HAP-1 (cell line): Measurements from ENCODE around the gene IL11.

Source experiments
- DNase-seq, 2 experiments: peaks; one replicate each; pipeline ENCODE4 v3.0.0-alpha.2; 2016 to 2020; ENCODE audit warnings: low spot score in 2 of 2
- H3K27me3 ChIP-seq: fragments of 250-450 bp; sonication (Bioruptor Pico); 2 replicates; pipeline ENCODE4 v1.5.1; 2020; ENCODE audit warnings: low read depth, mild to moderate bottlenecking, moderate library complexity
- H3K36me3 ChIP-seq: fragments of 250-450 bp; sonication (Bioruptor Pico); replicated peaks from 2 replicates; pipeline ENCODE4 v1.5.1; 2020; ENCODE audit warnings: mild to moderate bottlenecking
- H3K4me1 ChIP-seq: fragments of 250-450 bp; sonication (Bioruptor Pico); 2 replicates; pipeline ENCODE4 v1.5.1; 2020; ENCODE audit warnings: mild to moderate bottlenecking
- H3K4me3 ChIP-seq: fragments of 250-450 bp; sonication (Bioruptor Pico); 2 replicates; pipeline ENCODE4 v1.5.1; 2020; ENCODE audit warnings: mild to moderate bottlenecking, moderate library complexity
- H3K9me3 ChIP-seq: fragments of 250-450 bp; sonication (Bioruptor Pico); 2 replicates; pipeline ENCODE4 v1.5.1; 2020; ENCODE audit warnings: mild to moderate bottlenecking, moderate library complexity
- in situ Hi-C: fragments of 300-500 bp; cut with MboI; formaldehyde crosslinking; loops from 3 replicates; pipeline ENCODE4 v1.14.3; 2020; ENCODE audit warnings: low sequenced_read_pairs, inconsistent platforms, mixed read lengths

IL11 gene

DNA sequence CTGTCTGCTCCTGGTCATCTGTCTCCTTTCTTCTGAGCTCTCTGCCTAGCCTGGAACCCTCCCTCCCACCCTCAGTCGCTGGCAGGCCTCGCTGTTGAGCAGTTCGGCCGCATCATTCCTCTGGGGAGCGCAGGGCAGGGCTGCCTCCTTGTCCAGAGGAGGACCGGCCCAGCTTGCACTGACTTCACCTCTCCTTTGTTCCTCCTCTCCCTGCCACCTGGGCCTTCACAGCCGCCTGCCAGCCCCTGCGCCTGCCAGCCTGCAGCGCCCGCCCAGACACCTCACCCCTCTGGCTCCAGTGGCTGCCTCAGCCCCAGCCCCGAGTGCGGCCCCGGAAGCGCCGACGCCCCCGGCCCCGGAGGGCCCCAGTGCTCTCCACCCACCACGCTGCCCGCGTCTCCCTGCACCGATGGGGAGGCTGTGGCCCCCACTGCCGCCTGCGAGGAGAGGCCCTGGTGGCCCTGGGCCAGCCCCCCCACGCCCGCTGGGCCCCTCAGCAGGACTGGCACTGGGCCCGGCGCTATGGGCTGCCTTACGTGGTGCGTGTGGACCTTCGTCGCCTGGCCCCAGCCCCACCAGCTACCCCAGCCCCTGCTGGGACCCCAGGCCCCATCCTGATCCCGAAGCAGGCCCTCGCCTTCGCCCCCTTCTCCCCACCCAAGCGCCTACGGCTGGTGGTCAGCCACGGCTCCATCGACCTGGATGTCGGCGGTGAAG is 23.4 kb downstream of the IL11 start:
- H3K4me1 ChIP-seq: peaks cover 20% of the 10 kb centered on the region
- H3K9me3 ChIP-seq: no peaks in the 10 kb centered on the region
- in situ Hi-C loops: no loop called here
- peaks cover 49% of the 10 kb centered on the region for H3K36me3 ChIP-seq
- no peak overlapping the region for H3K4me3 ChIP-seq
- no peaks in the 10 kb centered on the region; the same call in 1 of the 2 replicates for H3K27me3 ChIP-seq
- no peak for DNase-seq

DNA sequence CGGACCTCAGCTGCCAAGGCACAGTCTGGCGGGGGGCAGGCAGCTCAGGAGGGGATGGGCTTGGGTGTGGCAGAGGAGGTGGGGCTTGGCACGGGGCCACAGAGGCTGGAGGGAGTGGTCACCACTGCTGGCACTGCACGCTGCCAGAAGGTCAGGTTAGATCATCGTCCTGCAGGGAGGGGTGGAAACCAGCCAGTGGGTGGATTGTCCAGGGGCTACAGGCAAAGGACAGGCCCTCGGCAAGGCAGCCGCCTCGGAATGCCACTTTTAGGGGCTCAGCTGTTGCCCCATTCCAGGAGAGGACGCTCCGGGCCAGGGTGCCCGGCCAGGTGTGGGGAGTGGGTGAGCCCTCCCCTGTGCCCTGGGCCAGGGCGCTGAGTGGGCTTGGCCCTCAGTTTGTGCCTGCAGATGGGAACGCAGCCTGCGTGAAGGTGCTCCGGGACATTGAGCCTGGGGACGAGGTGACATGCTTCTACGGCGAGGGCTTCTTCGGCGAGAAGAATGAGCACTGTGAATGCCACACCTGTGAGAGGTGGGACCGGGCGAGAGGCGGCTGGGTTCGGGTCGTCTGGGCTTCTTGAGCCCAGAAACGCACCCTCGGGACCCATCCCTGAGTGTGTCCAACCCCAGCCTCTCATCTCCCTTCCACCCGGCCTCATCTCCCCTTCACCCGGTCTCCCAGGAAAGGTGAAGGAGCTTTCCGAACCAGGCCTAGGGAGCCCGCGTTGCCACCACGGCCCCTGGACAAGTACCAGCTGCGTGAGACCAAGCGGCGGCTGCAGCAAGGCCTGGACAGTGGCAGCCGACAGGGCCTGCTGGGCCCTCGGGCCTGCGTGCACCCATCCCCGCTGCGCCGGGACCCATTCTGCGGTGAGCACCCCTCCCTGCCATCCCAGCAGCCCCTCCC is 24.2 kb downstream of the IL11 start:
- Histone ChIP-seq H3K9me3 (no peaks in the 10 kb centered on the region), H3K36me3 (peaks cover 54% of the 10 kb centered on the region), H3K4me1 (peaks cover 26% of the 10 kb centered on the region), H3K4me3 (no peak overlapping the region), H3K27me3 (no peaks in the 10 kb centered on the region)
- DNase-seq: peak in 1 of 2 experiments; percentile 66
- in situ Hi-C loops: no loop called here

DNA sequence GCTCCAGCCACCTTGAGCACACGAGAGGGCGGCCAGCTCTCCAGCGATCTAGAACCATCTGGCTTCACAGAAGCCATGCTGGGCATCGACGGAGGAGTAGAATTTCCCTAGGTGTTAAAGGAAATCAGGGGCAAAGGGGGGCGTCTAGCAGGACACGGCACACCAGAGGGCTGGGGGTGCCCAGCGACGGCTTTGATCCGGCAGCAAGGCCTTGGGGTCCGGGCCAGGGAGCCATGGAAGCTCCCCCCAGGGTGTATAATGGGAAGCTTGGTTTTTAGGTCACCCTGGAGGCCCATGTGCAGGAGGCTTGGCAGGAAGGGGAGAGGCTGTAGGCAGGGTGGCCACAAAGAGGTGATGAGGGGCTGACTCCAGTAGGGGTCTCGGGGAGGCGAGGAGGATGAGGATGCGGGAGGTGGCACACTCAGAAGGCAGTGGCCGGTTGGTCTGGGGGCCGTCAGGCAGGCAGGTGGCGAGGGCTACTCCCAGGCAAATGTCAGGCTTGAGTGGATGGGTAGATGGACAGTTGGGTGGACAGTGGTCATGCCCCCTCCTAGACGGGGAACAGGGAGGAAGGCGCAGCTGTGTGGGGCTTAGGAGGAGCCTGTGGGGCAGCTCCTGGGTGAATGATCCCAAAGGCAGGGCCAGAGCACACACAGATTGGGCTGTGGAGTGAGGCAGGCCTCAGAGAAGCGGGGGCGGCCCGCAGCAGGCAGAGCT is 25.0 kb downstream of the IL11 start:
- Histone ChIP-seq H3K36me3 (peaks cover 54% of the 10 kb centered on the region), H3K27me3 (no peaks in the 10 kb centered on the region), H3K9me3 (no peaks in the 10 kb centered on the region), H3K4me3 (no peak overlapping the region), H3K4me1 (peaks cover 26% of the 10 kb centered on the region)
- no peak for DNase-seq
- in situ Hi-C loops: no loop called here

DNA sequence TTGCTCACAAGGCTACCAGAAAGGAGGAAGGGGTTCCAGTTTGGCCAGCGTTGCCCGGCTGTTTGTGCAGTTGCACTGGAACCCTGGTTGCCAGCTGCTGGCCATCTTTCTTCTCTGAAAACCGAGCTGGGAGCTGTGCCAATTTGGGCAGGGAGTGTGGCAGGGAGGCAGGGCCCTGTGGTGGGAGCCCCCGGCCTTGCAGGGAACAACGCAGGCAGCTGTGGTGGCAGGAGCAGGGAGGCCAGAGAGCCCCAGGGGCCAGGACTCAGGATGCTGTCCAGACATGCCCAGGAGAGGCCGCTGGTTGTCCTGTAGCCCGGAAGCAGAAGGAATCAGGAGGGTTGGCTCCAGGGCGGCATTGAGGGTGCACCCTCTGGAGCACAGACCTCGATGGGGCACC is 25.8 kb downstream of the IL11 start:
- no peak for DNase-seq
- peaks cover 21% of the 10 kb centered on the region for H3K4me1 ChIP-seq
- in situ Hi-C loops: no loop called here
- no peaks in the 10 kb centered on the region for H3K9me3 ChIP-seq
- H3K36me3 ChIP-seq: peaks cover 54% of the 10 kb centered on the region
- no peaks in the 10 kb centered on the region for H3K27me3 ChIP-seq
- H3K4me3 ChIP-seq: no peak overlapping the region

DNA sequence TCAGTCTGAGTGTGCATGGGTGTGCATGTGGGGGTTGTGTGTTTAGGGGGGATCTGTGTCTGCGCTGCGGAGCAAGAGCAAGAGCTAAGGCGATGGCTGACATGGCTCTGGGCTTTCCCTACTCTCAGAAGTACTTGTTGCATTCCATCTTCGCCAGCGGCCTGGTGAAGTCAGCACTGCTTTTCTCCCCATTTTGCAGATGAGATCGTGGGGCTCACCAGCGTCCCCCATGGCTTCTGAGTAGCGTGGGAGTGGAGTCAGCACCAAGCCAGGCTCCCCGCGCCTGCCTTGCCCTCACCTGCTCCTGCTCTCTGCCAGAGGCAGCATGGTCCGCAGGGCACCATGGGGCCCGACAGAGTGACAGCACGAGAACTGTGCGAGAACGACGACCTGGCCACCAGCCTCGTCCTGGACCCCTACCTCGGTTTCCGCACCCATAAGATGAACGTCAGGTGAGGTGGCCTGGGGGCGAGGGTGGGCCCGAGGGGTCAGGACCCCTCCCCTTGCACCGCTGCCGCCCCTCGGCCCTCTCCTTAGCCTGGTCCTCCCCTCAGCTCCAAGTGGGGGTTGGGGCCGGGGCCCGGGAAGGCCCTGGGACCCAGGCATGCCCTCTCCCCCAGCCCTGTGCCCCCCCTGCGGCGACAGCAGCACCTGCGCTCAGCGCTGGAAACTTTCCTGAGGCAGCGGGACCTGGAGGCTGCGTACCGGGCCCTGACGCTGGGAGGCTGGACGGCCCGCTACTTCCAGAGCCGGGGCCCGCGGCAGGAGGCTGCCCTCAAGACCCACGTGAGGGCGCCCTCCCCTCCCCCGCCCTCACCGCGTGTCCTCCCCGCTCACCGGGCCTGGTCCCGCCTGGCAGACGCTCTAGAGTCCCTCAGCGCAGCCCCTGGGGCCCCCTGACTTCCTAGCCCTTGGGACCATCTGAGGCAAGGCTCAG is 28.4 kb downstream of the IL11 start:
- in situ Hi-C loops: no loop called here

DNA sequence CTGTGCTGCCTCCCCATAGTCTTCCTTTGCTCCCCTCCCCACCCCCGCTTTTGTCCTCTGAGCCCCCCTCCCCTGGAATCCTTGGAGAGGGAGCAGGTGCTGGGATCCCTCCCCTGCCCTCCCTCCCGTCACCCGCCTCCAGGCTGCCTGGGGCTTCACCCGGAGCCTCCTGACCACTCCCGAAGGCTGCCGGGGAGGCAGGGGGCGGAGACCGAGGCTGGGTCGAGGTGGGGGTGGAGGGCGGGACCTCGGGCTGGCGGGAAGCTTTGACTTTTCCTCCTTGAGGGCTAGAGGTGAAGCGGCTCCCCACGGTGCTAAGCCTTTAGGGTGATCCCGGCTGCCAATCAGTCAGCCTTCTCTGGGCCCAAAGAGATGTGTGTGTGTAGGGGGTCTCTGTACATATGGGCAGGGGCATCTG is 29.1 kb downstream of the IL11 start:
- Histone ChIP-seq H3K4me1 (peaks cover 12% of the 10 kb centered on the region), H3K36me3 (peaks cover 39% of the 10 kb centered on the region), H3K4me3 (peak overlapping the region; percentile 77), H3K27me3 (no peaks in the 10 kb centered on the region), H3K9me3 (no peaks in the 10 kb centered on the region)
- peak; percentile 82 to 94 for DNase-seq
- in situ Hi-C loops: no loop called here

More for the DNA sequence above, 28.4 kb downstream of the IL11 start:
- H3K4me1 ChIP-seq: peaks cover 12% of the 10 kb centered on the region
- H3K4me3 ChIP-seq: peak overlapping the region; percentile 77
- H3K9me3 ChIP-seq: no peaks in the 10 kb centered on the region
- H3K27me3 ChIP-seq: no peaks in the 10 kb centered on the region
- DNase-seq: no peak
- peaks cover 43% of the 10 kb centered on the region for H3K36me3 ChIP-seq

DNA sequence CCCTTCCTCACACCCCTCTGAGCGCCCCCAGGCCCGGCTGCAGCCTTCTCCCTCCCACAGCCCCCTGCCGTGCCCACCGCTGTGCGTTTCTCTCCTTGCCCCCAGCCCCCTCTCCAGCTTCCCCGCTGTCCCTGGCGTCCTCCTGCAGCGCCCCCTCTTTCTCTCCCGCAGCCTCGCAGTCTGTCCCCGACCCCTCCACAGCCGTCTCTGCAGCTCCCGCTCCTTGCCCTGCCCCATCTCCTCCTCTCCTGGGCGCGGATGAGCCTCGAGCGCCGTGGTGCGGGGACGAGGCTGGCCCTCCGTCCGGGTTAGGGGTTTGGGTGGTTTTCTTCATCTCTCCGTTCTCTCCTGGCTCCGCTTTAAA is 29.5 kb downstream of the IL11 start:
- peaks cover 12% of the 10 kb centered on the region for H3K4me1 ChIP-seq
- in situ Hi-C loops: no loop called here
- peak overlapping the region; percentile 77 for H3K4me3 ChIP-seq
- DNase-seq: peak in 1 of 2 experiments; percentile 70
- no peaks in the 10 kb centered on the region for H3K9me3 ChIP-seq
- peaks cover 34% of the 10 kb centered on the region for H3K36me3 ChIP-seq
- no peaks in the 10 kb centered on the region for H3K27me3 ChIP-seq

DNA sequence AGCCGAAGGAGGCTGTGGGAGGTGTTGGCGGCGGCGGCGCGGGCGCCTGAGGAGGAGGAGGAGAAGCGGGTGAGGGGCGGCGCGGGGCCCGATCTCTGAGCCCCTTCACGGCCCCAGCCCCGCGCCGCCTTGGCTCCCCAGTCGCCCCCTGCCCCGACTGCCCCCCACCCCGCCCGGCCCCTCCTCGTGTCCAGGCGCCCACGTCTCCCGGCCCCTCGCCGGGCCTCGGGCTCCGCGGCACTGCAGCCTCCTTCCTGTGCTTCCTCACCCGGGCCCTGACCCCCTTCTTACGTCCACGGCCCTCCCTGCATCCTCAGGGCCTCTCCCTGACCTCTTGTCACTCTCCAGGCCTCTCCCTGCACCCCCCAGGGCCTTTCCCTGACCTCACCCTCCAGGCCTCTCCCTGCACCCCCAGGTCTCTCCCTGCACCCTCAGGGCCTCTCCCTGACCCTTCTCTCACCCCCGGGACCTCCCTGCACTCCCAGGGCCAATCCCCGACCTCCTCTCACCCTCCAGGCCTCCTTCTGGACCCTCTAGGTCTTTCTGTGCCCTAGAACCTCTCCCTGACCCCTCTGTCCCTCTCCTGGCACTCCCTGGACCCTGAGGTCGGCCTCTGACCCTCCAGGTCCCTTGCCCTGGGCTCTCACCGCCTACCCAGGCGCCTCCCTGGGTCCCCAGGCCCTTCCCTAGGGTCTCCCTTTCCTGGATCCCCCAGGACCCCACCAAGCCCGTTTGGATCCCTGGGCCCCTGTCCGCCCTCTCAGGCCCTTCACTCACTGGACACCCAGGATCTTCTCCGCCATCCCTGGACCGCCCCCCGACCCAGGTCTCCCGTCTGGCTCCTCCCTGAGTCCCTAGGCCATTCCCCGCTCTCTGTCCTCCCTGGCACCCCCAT is 30.1 kb downstream of the IL11 start:
- no peak for DNase-seq
- peaks cover 31% of the 10 kb centered on the region for H3K36me3 ChIP-seq
- no peaks in the 10 kb centered on the region for H3K27me3 ChIP-seq
- no peaks in the 10 kb centered on the region for H3K9me3 ChIP-seq
- H3K4me3 ChIP-seq: peak overlapping the region; percentile 77
- in situ Hi-C loops: no loop called here
- H3K4me1 ChIP-seq: peaks cover 12% of the 10 kb centered on the region

DNA sequence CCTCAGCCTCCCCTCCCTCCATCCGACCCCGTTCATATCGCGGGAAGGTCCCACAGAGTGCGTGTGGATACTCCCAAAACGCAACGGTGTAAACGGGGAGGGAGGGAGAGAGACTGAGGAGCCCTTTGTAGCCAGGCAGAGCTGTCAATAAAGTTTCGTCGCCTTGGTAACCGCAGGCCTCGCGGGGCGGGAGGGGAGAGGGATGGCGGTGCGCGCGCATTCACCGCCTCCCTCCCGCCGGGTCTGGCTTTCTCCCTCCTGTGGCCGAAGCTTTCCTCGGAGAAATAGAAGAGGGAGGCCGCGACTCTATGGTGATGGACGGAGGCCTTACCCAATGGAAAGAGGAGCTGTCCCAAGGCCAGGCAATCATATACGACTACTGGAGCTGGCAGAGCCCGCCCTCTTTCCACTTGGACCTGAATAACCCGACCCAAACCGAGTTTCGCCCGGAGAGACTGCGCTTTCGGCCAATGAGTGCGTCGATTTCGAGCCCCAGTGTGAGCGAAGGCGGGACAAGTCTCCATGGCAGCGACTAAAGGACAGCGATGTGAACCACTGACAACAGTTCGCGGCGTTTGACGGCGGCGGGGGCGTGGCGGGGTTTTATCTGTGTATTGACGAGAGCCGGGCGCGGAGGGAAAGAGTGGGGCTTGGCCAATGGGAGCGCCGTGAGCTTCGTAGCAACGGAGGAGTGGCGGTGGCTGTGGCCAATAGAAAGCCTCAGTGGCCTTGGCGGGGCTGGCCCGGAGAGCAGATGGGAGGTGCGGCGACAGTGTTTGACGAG is 31.0 kb downstream of the IL11 start, which contains the start of gene KMT5C:
TSS of gene KMT5C (plus strand) at position 772 of the 784 bp plus-strand sequence. CDS start 2,061 bp downstream, outside the sequence.
- no peaks in the 10 kb centered on the region for H3K9me3 ChIP-seq
- peak within 1 kb of the TSS; percentile 77 for H3K4me3 ChIP-seq
- H3K36me3 ChIP-seq: peaks cover 25% of the 10 kb centered on the region
- in situ Hi-C loops: no loop called here
- no peaks in the 10 kb centered on the region for H3K27me3 ChIP-seq
- DNase-seq: peak; percentile 99 to 100
- peaks cover 12% of the 10 kb centered on the region for H3K4me1 ChIP-seq

DNA sequence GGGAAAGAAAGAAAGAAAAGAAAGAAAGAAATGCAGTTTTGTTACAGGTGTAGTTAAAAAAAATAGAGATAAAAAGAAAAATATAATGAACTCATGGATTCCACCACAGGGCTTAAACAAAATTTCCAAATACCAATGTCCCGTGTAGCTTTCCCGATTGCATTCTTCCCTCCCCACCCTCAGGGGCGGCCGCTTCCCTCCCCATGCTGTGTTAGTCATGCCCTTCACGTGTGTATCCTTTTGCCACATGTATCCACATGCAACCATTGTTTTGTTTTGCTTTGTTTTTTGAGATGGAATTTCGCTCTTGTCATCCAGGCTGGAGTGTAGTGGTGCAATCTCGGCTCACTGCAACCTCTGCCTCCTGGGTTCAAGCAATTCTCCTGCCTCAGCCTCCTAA is 34.2 kb downstream of the IL11 start:
- Histone ChIP-seq H3K9me3 (no peaks in the 10 kb centered on the region), H3K27me3 (no peaks in the 10 kb centered on the region), H3K4me1 (peaks cover 6% of the 10 kb centered on the region), H3K4me3 (no peak overlapping the region), H3K36me3 (no peaks in the 10 kb centered on the region)
- in situ Hi-C loops: no loop called here
- DNase-seq: no peak

DNA sequence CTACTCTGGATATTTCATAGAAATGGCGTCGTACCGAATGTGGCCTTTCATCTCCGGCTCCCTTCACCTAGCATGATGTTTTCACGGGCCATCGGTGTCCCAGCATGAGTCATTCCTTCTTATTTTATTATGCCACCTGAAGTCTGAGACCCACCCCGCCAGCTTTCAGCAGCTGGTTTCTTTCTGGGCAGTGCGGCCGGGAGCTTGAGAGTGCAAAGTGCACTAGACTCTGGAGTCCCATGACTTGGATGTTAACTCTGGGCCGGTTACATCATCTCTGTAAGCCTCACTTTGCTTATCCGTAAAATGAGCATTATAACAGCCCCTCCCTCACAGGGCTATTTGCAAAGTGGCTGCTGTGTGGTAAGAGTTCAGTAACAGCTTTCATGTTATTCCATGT is 36.4 kb downstream of the IL11 start:
- DNase-seq: no peak
- no peaks in the 10 kb centered on the region for H3K27me3 ChIP-seq
- no peaks in the 10 kb centered on the region for H3K9me3 ChIP-seq
- no peaks in the 10 kb centered on the region for H3K36me3 ChIP-seq
- no peak overlapping the region for H3K4me3 ChIP-seq
- peaks cover 6% of the 10 kb centered on the region for H3K4me1 ChIP-seq
- in situ Hi-C loops: no loop called here
